ENCODE measurements around the gene WDR72. TPM values are rescaled to one million over a fixed set of nuclear protein-coding genes. Genes with fewer than 3 reads are reported as not detected.

The WDR72 gene
- total and polyA plus RNA-seq, 2 of the 13 experiments (the other 11 are each of a cell fraction or from before 2014, with no cell fraction given): 0.21 to 0.60 TPM

GRCh38 chr15:53713218-53713617, 46.2 kb downstream of the WDR72 start:
- H3K9me3 ChIP-seq (ENCODE audit: low read length): no peaks in the 10 kb centered on the region
- H3K9ac ChIP-seq (ENCODE audit: insufficient read depth, low read depth, low read length): no peak overlapping the region
- DNase-seq (ENCODE audit: low spot score) (no peak), FAIRE-seq (no peak), ATAC-seq (no peak)
- H3K4me2 ChIP-seq (ENCODE audit: low read depth, low read length): no peak overlapping the region
- ChIA-PET CTCF (ENCODE audit: low intra/inter-chr PET ratio, low total read pairs) (no interaction called here), POLR2A (no interaction called here)
- no peaks in the 10 kb centered on the region for H3K79me2 ChIP-seq (ENCODE audit: insufficient read depth, low read length)
- no peaks in the 10 kb centered on the region for H3K27me3 ChIP-seq (ENCODE audit: control insufficient read depth in 1 of 2, insufficient read depth in 2 of 2, low read length in 2 of 2)
- intact Hi-C loops (cut with micrococcal nuclease; ENCODE audit: unreplicated experiment) (loop anchor here (10.0 kb wide), 2 partner anchors 258 to 518 kb away; no protein-coding TSS in a partner anchor), in situ Hi-C loops (cut with HindIII; ENCODE audit: extremely low pct_ligation_motif_present, low pct_unique_long_range_greater_than_20kb) (loop anchor here (10.0 kb wide), 1 partner anchor 928 kb away; no protein-coding TSS in a partner anchor)
- no peaks in the 10 kb centered on the region for H4K20me1 ChIP-seq (ENCODE audit: insufficient read depth, low read length)
- peaks cover 14% of the 10 kb centered on the region for H3K4me1 ChIP-seq (ENCODE audit: insufficient read depth, low read length)
- no peak overlapping the region for H3K4me3 ChIP-seq (replicated peaks in 1 of 3; ENCODE audit: insufficient read depth in 1 of 3, low read depth in 2 of 3, low read length in 3 of 3)
- no TSS peak for BruUV-seq (replicated peaks)
- H3K36me3 ChIP-seq (replicated peaks in 1 of 2; ENCODE audit: control insufficient read depth in 1 of 2, insufficient read depth in 2 of 2, low read length in 2 of 2): no peaks in the 10 kb centered on the region
- H3K27ac ChIP-seq (ENCODE audit: extremely low read length, insufficient read depth, low read length): no peak overlapping the region
- 79% methylated on average over 6 of the region's 6 CpGs for WGBS (ENCODE audit: low lambda C conversion rate)
- H2AFZ ChIP-seq (ENCODE audit: low read length): no peak overlapping the region
- no peak for TF ChIP-seq CENPT (CRISPR knock-in tag; IDR thresholded peaks at IDR 0.05; ENCODE audit: low read depth)
- TF ChIP-seq HDAC1 (CRISPR knock-in tag; IDR thresholded peaks at IDR 0.05): no peak
- TF ChIP-seq ZNF704 (CRISPR knock-in tag; IDR thresholded peaks at IDR 0.05; ENCODE audit: borderline replicate concordance): no peak
- no peak for TF ChIP-seq NR2C2 (CRISPR knock-in tag; IDR thresholded peaks at IDR 0.05; ENCODE audit: borderline replicate concordance)
- TF ChIP-seq FOSL2 (CRISPR knock-in tag; IDR thresholded peaks at IDR 0.05): no peak
- TF ChIP-seq ZNF335 (CRISPR knock-in tag; IDR thresholded peaks at IDR 0.05): no peak
- TF ChIP-seq ZNF230 (CRISPR knock-in tag; IDR thresholded peaks at IDR 0.05): no peak
- TF ChIP-seq ZNF552 (CRISPR knock-in tag; IDR thresholded peaks at IDR 0.05; ENCODE audit: borderline replicate concordance): no peak
- no peak for TF ChIP-seq ZNF407 (CRISPR knock-in tag; IDR thresholded peaks at IDR 0.05; ENCODE audit: not compliant biosample characterization)
- no peak for TF ChIP-seq ZNF609 (CRISPR knock-in tag; IDR thresholded peaks at IDR 0.05; ENCODE audit: borderline replicate concordance)

Data from HepG2 (cell line).